Stimulated activated CD4-positive, alpha-beta T cell treated with anti-CD3 and anti-CD28 coated beads, Interleukin-2, amount 100 ng/mL, for 48 hours (primary cell): ENCODE data around the gene TMEM170A.
"Not testable (repeated sequence)": the region's sequence is repeated elsewhere in the genome, so short reads cannot be mapped to it uniquely, and the experiment has no call there.

Source experiments
- DNase-seq, 2 donors: peaks; one replicate each; pipeline ENCODE4 v3.0.0-alpha.2; 2020

The TMEM170A gene, protein sequence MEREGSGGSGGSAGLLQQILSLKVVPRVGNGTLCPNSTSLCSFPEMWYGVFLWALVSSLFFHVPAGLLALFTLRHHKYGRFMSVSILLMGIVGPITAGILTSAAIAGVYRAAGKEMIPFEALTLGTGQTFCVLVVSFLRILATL

DNA sequence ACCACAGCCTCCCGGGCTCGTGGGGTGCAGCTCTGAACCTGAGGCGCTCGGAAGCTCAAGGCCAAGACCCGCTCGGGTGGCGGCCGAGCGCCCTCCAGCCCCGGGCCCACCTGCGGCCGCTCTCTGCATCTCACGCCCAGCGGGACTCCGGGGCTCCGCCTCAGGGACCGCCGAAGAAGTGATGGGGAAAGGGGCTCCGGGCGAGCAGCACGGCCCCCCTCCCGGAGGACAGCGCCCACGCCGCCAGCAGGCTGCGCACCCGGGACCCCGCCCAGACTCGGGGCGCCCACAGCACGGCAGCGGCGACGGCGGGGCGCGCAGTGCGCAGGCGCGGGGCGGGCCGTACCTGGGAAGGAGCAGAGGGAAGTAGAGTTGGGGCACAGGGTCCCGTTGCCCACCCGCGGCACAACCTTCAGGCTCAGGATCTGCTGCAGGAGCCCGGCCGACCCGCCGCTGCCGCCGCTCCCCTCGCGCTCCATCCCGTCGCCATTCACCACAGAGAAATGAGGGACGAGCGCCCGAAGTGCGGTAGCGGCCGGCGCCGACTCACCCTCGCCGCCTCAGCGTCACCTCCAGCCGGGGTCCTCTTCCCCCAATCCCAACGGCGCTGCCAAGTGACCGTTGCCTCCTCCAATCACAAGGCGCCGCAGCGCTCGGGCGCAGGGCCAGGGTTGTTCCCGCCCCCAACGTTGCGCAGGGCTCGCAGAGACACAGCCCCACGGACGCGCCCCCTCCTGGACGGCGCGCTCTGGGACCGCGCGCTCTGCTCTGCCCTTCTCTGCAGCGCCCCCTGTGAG, at the start of gene TMEM170A:
TSS of gene TMEM170A (minus strand) at position 568 of the 797 bp plus-strand sequence. CDS start at position 479, 89 bp downstream.
- peak; percentile 99 to 100 for DNase-seq

DNA sequence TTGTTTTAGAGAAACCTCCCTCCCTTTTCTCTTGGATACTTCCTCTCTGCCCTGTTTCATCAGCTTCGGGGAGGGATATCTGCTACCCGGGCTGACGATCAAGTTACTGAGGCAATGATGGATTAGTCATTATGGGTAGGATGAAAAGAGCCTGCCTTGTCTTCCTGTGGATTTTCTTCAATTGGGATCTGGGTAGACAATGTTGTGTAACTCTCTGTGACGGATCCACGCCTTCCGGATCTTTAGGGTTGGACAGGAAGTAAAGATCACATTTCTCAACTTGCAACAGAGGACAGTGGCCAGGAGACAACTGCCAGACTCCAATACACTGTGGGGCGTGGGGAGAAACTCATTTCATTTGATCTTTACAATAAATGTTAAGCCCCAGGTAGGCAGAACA, 42.1 kb upstream of the TMEM170A start:
- no peak for DNase-seq

- DNase-seq: no peak
Observed at GRCh38 chr16:75506107-75506506, 41.6 kb upstream of the TMEM170A start.

DNA sequence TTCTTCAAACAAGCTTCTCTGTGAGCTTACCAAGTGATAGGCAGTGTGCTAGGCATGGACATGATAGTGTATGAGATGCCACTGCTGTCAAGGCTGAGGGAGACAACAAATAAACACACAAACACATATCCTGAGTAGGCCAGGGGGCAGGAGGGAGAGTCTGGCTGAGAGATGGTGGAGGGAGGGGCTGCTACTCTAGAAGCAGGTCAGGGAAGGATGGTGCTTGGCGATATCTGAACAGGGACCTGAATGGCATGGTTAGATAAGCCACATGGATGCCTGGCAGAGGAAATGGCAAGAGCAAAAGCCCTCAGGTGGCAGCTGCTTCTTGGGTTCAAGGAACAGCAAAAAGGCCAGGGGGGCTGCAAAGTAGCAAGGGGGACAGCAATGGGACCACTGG, 39.3 kb upstream of the TMEM170A start:
- DNase-seq: no peak

DNA sequence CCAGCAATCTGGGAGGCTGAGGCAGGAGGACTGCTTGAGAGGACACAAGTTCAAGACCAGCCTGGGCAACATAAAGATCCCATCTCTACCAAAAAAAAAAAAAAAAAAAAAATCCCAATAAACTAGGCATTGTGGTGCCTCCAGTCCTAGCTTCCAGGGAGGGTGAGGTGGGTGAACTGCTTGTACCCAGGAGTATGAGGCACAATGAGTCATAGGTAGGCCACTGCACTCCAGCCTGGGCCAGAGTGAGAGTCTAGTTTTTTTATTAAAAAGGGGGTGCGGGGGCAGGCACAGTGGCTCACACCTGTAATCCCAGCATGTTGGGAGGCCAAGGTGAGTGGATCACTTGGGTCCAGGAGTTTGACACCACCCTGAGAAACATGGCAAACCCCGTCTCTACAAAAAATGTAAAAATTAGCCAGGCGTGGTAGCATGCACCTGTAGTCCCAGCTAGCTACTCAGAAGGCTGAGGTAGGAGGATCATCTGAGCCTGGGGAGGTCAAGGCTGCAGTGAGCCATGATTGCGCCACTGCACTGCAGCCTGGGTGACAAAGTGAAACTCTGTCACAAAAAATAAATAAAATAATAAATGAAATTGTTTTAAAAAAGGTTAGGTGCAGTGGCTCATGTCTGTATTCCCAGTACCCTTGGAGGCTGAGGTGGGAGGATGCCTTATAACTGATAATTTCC, 38.6 kb upstream of the TMEM170A start:
- no peak for DNase-seq

DNA sequence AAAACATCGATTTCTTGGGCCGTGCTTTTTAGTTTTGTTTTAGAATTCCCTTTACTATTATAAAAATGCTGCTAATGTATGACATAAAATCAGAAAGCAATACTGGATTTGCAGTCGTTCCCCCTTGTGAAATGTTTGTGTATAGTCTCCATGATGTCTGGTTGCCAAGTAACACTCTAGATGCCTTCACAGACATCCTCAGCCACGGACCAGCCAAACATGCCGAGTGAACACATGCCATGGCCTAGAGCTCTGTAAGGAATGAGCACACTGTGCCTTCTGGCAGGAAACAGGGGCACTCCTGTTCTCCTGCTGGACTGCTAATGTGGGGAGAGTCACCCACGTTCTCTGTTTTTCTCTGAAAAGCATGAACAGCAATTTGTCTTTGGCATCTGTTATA, 37.3 kb upstream of the TMEM170A start:
- DNase-seq: not testable (repeated sequence)

DNA sequence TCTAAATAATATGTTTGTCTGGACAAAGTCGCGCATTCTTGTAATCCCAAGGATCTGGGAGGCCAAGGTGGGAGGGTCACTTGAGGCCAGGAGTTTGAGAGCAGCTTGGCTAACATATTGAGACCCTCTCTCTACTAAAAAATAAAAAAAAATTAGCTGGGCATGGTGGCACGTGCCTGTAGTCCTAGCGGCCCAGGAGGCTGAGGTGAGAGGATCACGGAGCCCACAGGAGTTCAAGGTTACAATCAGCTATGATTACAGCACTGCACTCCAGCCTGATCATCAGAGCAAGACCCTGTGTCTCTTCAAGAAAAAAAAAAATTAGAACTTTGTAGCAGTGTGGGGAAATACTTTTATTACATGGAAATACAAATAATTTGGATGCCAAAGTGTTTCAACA, 36.9 kb upstream of the TMEM170A start:
- no peak for DNase-seq

DNA sequence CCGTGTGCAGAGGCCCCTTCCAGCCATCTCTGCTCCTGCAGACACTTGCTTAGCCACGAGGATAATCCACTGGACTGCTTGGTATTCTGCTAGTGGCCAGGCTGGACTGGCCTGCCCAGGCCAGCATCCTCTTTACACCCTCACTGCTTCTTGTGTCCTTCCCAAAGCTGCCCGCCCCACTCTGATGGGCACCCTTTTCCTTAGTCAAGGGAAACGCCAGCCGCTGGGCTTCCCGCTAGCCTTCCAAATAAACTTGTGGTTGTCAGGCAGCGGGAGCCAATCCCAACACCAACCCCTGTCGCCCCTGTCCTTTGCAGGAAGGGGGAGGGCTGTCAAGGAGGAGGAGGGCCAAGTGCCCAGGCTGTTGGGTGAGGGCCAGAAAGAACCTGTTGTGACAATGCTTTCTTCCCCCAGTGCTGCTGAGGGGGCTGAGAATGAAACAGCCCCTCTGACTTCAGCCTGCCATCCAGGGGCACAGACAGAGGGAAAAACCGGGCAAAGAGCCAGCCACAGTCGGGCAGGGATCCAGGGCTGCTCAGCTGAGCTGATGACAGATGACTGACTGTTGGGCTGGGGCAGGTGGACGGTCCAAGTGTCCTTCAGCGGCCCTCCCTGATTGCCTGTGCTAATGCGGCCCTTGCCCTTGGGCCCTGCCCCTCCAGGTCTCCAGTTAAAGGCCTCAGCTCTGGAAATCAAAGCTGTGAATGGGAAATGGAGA, 34.3 kb upstream of the TMEM170A start:
- DNase-seq: not testable (repeated sequence)

DNA sequence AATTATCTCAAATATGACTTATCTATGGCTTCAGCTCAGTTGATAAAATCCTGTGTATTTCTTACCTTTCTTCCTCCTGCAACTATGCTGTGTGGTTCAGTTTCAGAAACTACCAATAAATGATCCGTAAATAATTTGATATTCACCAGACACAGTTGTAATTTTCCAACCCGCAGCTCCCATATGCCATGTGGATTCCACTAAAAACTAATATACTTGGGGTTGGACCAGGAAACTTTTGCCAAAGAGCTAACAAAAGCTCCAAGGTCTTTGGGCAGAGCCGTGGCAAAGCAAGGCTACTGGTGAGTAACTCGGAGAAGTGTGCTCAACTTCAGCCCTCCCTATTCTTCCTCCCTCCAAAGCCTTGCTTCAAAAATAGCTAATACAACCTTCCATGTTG, 33.1 kb upstream of the TMEM170A start:
- no peak for DNase-seq

GRCh38 chr16:75495076-75495674, 30.7 kb upstream of the TMEM170A start, which contains the start of gene CHST6:
Gene CHST6, minus strand, starts transcription at chr16:75495441. Its CDS starts 15,613 bp downstream, at chr16:75479828.
- peak in 1 of 2 donors; percentile 5 for DNase-seq

DNA sequence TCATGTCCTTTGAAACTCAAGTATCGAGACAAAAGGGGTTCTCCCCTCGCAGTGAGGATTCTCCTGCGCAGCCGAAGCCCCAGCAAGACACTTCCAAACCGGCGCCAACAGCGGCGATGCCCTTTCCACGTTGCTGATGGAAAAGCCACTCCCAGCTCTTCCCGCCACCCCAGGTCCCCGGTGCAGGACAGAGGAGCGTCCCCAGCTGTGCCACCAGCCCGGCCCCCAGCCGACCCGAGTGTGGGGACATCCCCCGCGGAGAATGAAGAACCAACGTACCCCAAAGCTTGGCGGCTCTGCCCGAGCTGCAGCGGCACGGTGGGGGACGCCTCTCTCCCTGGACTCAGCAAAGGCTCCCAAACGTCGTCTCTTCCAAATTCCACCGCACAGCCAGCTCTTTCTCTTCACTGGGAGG, 30.2 kb upstream of the TMEM170A start:
- no peak for DNase-seq

DNA sequence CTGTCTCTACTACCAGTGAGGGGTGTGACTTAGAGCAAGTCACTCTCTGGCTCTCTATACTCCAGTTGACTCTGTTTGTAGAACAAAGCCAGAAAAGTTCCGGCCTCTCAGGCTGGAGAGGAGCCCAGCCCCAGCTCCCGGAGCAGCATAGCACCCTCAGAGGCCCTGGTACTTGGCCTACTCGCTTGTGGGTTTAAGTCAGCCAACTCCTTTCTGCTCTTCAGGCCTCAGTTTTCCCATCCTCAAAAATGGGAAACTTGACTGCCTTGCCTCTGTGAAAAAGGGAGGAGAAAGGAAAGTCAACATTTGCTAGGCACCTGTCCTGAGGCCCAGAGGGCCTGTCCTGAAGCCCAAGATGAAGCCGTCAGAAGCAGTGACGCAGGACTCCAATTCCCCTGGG, 29.7 kb upstream of the TMEM170A start:
- DNase-seq: no peak

- no peak for DNase-seq
Observed at GRCh38 chr16:75491876-75492275, 27.4 kb upstream of the TMEM170A start.

GRCh38 chr16:75488322-75488721, 23.8 kb upstream of the TMEM170A start:
- DNase-seq: no peak

DNA sequence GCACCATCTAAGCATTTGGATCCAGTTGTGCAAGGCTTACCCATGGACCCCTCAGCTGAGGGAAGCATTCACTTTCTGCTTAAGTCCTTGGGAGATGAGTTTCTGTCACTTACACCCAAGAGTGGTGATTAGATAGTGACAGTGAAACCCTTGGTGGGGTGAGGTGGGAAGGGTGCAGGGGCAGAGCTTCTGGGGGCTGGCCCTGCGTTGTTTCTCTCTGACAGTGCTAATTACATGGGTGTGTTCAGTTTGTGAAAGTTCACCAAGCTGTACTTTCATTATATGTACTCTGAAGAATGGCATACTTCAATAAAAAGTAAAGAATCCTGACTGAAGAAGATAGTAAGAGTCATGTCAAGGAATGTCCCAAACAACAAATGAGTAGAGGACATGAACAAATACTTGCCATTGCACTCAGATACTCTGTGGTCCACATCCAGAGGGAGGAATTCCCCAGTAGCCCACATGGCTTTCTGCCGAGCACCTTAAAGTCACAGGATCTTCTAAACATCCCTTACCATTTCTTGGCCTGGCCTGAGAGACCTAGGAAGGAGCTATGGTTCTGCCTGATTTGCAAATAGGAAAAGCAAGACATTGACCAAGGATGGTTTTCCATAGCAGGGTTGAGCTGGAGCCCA, 22.3 kb upstream of the TMEM170A start:
- no peak for DNase-seq

DNA sequence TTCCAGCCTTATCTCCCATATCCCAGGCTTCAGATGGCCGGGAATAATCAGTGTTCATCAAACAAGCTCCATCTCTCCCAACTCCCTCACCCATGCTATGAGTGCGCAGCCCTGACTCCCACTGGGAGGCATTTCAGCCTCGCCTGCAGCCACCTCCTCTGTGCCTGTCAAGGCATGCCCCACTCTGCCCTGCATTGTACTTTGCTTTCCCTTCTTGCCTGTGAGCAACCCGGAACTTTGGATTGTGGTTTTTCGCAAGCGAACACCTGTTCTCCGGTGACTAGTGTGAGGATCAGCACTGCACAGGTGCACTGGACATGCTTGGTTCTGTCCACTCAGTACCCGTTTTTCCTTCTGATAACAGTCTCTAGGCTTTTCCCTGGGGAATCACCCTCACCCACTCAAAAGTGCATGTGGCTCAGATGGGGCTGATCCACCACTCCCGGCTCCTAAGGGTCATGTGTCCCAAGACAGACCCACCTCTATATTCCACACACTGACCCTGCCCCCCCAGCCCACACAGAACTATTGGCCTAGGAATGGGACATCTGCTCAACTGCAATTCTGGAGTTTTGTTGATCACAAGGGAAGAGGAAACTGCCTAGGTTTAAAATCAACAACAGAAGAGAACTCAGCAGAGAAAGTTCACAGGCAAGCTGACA, 21.7 kb upstream of the TMEM170A start:
- DNase-seq: no peak

- no peak for DNase-seq
Observed at GRCh38 chr16:75485230-75486013, 20.9 kb upstream of the TMEM170A start.

DNA sequence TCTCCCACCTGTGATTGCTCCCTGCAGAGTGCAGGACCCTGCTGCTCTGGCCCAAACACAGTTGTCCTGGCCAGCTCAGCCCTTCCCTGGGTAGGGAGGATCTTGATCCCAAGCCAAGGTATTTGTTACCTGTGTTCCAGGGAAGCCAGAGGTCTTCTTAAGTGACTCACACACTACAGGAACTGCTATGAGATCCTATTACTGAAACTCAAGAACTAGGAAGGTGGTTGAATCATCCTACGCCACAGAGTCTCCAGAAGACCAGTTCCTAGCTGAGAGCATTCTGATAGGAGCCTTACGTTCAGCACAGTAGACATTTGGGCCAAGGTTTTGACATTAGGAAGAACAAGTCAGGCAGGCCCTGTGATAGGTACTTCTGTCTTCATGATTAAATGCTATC, 18.7 kb upstream of the TMEM170A start:
- DNase-seq: no peak

- DNase-seq: no peak
Observed at GRCh38 chr16:75482434-75483205, 18.1 kb upstream of the TMEM170A start.

DNA sequence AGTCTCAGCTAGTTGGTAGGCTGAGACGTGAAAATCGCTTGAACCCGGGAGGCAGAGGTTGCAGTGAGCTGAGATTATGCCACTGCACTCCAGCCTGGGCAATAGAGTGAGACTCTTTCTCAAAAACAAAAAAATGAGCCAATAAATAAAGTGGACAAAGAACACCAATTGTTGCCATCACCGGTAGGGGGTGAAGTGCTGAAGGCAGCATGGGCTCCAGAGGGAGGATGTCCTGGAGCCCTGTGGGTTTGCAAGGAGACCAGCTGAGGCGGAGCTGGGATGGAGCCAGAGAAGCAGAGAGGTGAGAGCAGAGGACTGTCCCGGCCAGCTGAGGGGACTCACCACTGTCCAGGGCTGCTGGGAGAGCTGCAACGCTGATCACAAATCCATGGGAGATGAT, 17.0 kb upstream of the TMEM170A start:
- DNase-seq: no peak
